Activated CD4-positive, CD25-positive, alpha-beta regulatory T cell treated with anti-CD3 and anti-CD28 coated beads, Interleukin-2, amount 50 U/mL, for 24 hours (primary cell): ENCODE results near the gene E2F2.

Experiments used
- ATAC-seq, 2 donors: fragments of 150-1000 bp; cut with Tn5 transposase; one replicate each; pipeline ENCODE4 v1.10.0; 2021; ENCODE audit warnings: mild to moderate bottlenecking in 1 of 2, moderate library complexity in 1 of 2

The E2F2 gene

GRCh38 chr1:23530747-23531561, at the start of gene E2F2:
E2F2 (minus strand) TSS chr1:23531233; CDS start chr1:23530793, 440 bp downstream.
- ATAC-seq, result peak; percentile 72

GRCh38 chr1:23578997-23579363, 47.9 kb upstream of the E2F2 start:
- ATAC-seq, result peak in 1 of 2 donors; percentile 37

- no peak for ATAC-seq
Observed at GRCh38 chr1:23578311-23578996, 47.4 kb upstream of the E2F2 start.

GRCh38 chr1:23577056-23578004, 46.3 kb upstream of the E2F2 start:
- peak; percentile 98 to 99 for ATAC-seq

GRCh38 chr1:23576338-23577055, 45.5 kb upstream of the E2F2 start:
- ATAC-seq, result no peak

- ATAC-seq, result no peak
Observed at GRCh38 chr1:23575226-23575810, 44.3 kb upstream of the E2F2 start.

- ATAC-seq, result no peak
Observed at GRCh38 chr1:23574265-23574754, 43.3 kb upstream of the E2F2 start.

- ATAC-seq, result no peak
Observed at GRCh38 chr1:23573574-23574182, 42.6 kb upstream of the E2F2 start.

GRCh38 chr1:23571465-23571864, 40.4 kb upstream of the E2F2 start:
- no peak for ATAC-seq

- no peak for ATAC-seq
Observed at GRCh38 chr1:23570001-23570691, 39.1 kb upstream of the E2F2 start.

GRCh38 chr1:23568608-23569383, 37.8 kb upstream of the E2F2 start:
- no peak for ATAC-seq

GRCh38 chr1:23567996-23568607, 37.1 kb upstream of the E2F2 start:
- peak in 1 of 2 donors; percentile 32 for ATAC-seq

- ATAC-seq, result no peak
Observed at GRCh38 chr1:23567629-23567995, 36.6 kb upstream of the E2F2 start.

GRCh38 chr1:23566304-23566703, 35.3 kb upstream of the E2F2 start:
- no peak for ATAC-seq

GRCh38 chr1:23565776-23566175, 34.7 kb upstream of the E2F2 start:
- no peak for ATAC-seq

GRCh38 chr1:23564529-23565122, 33.6 kb upstream of the E2F2 start:
- no peak for ATAC-seq

- no peak for ATAC-seq
Observed at GRCh38 chr1:23563755-23564374, 32.8 kb upstream of the E2F2 start.

- no peak for ATAC-seq
Observed at GRCh38 chr1:23563003-23563402, 32.0 kb upstream of the E2F2 start.
